ENCODE measurements around the gene ADCY3. TPM values are rescaled to one million over a fixed set of nuclear protein-coding genes. Genes with fewer than 3 reads are reported as not detected.

Gene ADCY3
- total RNA-seq, 1 donor from 2014 or later, result 38.6 TPM

- H3K9me3 Mint-ChIP-seq, result no peaks in the 10 kb centered on the region
- no peak for TF ChIP-seq CTCF (IDR thresholded peaks at IDR 0.05; ENCODE audit: unreplicated experiment)
- no peak overlapping the region for H3K4me3 Mint-ChIP-seq
- no peak overlapping the region for H3K27ac Mint-ChIP-seq
- no peaks in the 10 kb centered on the region for H3K36me3 Mint-ChIP-seq
- no peak for DNase-seq (ENCODE audit: low spot score in 2 of 2, unreplicated experiment in 2 of 2)
- H3K27me3 Mint-ChIP-seq (ENCODE audit: low read depth), result no peaks in the 10 kb centered on the region
- no peaks in the 10 kb centered on the region for H3K4me1 Mint-ChIP-seq
Observed at GRCh38 chr2:24926602-24927252, 6.7 kb upstream of the ADCY3 start.

GRCh38 chr2:24926220-24926601, 6.2 kb upstream of the ADCY3 start:
- H3K9me3 Mint-ChIP-seq, result no peaks in the 10 kb centered on the region
- H3K36me3 Mint-ChIP-seq, result no peaks in the 10 kb centered on the region
- no peak for DNase-seq (ENCODE audit: low spot score in 2 of 2, unreplicated experiment in 2 of 2)
- no peak for TF ChIP-seq CTCF (IDR thresholded peaks at IDR 0.05; ENCODE audit: unreplicated experiment)
- H3K27ac Mint-ChIP-seq, result no peak overlapping the region
- H3K4me1 Mint-ChIP-seq, result no peaks in the 10 kb centered on the region
- no peak overlapping the region for H3K4me3 Mint-ChIP-seq
- no peaks in the 10 kb centered on the region for H3K27me3 Mint-ChIP-seq (ENCODE audit: low read depth)

- Mint-ChIP-seq H3K4me1 (no peaks in the 10 kb centered on the region), H3K27me3 (ENCODE audit: low read depth) (peaks cover 4% of the 10 kb centered on the region), H3K4me3 (no peak overlapping the region), H3K36me3 (no peaks in the 10 kb centered on the region), H3K27ac (no peak overlapping the region), H3K9me3 (no peaks in the 10 kb centered on the region)
- DNase-seq (ENCODE audit: low spot score in 2 of 2, unreplicated experiment in 2 of 2), result no peak
- TF ChIP-seq CTCF (IDR thresholded peaks at IDR 0.05; ENCODE audit: unreplicated experiment), result no peak
Observed at GRCh38 chr2:24925815-24926214, 5.8 kb upstream of the ADCY3 start.

- Mint-ChIP-seq H3K27me3 (ENCODE audit: low read depth) (peaks cover 6% of the 10 kb centered on the region), H3K36me3 (no peaks in the 10 kb centered on the region)
- TF ChIP-seq CTCF (IDR thresholded peaks at IDR 0.05; ENCODE audit: unreplicated experiment), result no peak
Observed at GRCh38 chr2:24924732-24925131, 4.7 kb upstream of the ADCY3 start.

GRCh38 chr2:24924266-24924665, 4.2 kb upstream of the ADCY3 start:
- TF ChIP-seq CTCF (IDR thresholded peaks at IDR 0.05; ENCODE audit: unreplicated experiment), result no peak
- Mint-ChIP-seq H3K4me1 (peaks cover 1% of the 10 kb centered on the region), H3K4me3 (no peak overlapping the region), H3K27me3 (ENCODE audit: low read depth) (peaks cover 6% of the 10 kb centered on the region), H3K27ac (no peak overlapping the region), H3K36me3 (no peaks in the 10 kb centered on the region), H3K9me3 (no peaks in the 10 kb centered on the region)
- no peak for DNase-seq (ENCODE audit: low spot score in 2 of 2, unreplicated experiment in 2 of 2)

More at GRCh38 chr2:24924732-24925131, 4.7 kb upstream of the ADCY3 start:
- no peak overlapping the region for H3K4me3 Mint-ChIP-seq
- no peaks in the 10 kb centered on the region for H3K9me3 Mint-ChIP-seq
- H3K4me1 Mint-ChIP-seq, result no peaks in the 10 kb centered on the region
- no peak for DNase-seq (ENCODE audit: low spot score in 2 of 2, unreplicated experiment in 2 of 2)
- H3K27ac Mint-ChIP-seq, result no peak overlapping the region

- peaks cover 10% of the 10 kb centered on the region for H3K4me1 Mint-ChIP-seq
- peaks cover 6% of the 10 kb centered on the region for H3K27me3 Mint-ChIP-seq (ENCODE audit: low read depth)
- H3K4me3 Mint-ChIP-seq, result no peak overlapping the region
- no peak overlapping the region for H3K27ac Mint-ChIP-seq
- no peak for DNase-seq (ENCODE audit: low spot score in 2 of 2, unreplicated experiment in 2 of 2)
- no peaks in the 10 kb centered on the region for H3K9me3 Mint-ChIP-seq
- no peak for TF ChIP-seq CTCF (IDR thresholded peaks at IDR 0.05; ENCODE audit: unreplicated experiment)
- peaks cover 2% of the 10 kb centered on the region for H3K36me3 Mint-ChIP-seq
Observed at GRCh38 chr2:24923106-24923505, 3.1 kb upstream of the ADCY3 start.
